ENCODE results near the gene HOOK2. TPM values are rescaled to one million over a fixed set of nuclear protein-coding genes. Genes with fewer than 3 reads are reported as not detected.

The HOOK2 gene

Small RNA genes lying within 50 kb of the gene (small RNA-seq; reads per million reads assigned to genes)
- gene MIR5684 (ENCODE audit: insufficient read depth) = not detected
